PC-3 (cell line): ENCODE results near the gene GTF3C4. TPM values are rescaled to one million over a fixed set of nuclear protein-coding genes. Genes with fewer than 3 reads are reported as not detected.

Source experiments
- ATAC-seq: fragments of 200-7000 bp; cut with Tn5 transposase; 2 replicates; pipeline ENCODE4 v1.9.1; 2020; ENCODE audit warnings: mild to moderate bottlenecking, moderate library complexity
- BruUV-seq: library from RNA; stranded (reverse); fragments of 400-500 nt; replicated peaks from 2 replicates; lab custom pipeline; 2021; lab: Mats Ljungman, UMichigan
- CTCF ChIA-PET: fragments of 300-600 bp; sonication (Branson Sonifier 250); formaldehyde crosslinking; loops from one replicate; lab custom pipeline; 2022; ENCODE audit warnings: antibody characterized with exemption; lab: Charles Lee
- POLR2A ChIA-PET: fragments of 300-600 bp; sonication (Branson Sonifier 250); formaldehyde crosslinking; loops from one replicate; lab custom pipeline; 2022; ENCODE audit warnings: antibody characterized with exemption; ENCODE audit not compliant: unreplicated experiment; lab: Charles Lee
- DNase-seq: peaks from one replicate; pipeline ENCODE4 v3.0.0-alpha.2; 2015
- H2AFZ ChIP-seq: fragments of 300-600 bp; sonication (generic); 2 replicates; pipeline ENCODE4 v1.6.0; 2016; ENCODE audit warnings: antibody characterized with exemption, low read length
- H3F3A ChIP-seq: fragments of 300-600 bp; sonication (generic); one replicate; pipeline ENCODE4 v1.6.0; 2017; ENCODE audit warnings: antibody characterized with exemption, low read length, control low read depth, mild to moderate bottlenecking; ENCODE audit not compliant: unreplicated experiment
- H3K27ac ChIP-seq: fragments of 300-600 bp; sonication (generic); 2 replicates; pipeline ENCODE4 v1.5.1; 2016; ENCODE audit warnings: mild to moderate bottlenecking, low read length
- H3K27me3 ChIP-seq: fragments of 300-600 bp; sonication (generic); 2 replicates; pipeline ENCODE4 v1.6.1; 2016; ENCODE audit warnings: low read length, mixed read lengths
- H3K36me3 ChIP-seq: fragments of 300-600 bp; sonication (generic); 2 replicates; pipeline ENCODE4 v1.6.1; 2016; ENCODE audit warnings: low read depth, mixed run types, low read length, mixed read lengths
- H3K4me1 ChIP-seq: fragments of 300-600 bp; sonication (generic); 2 replicates; pipeline ENCODE4 v1.5.1; 2016; ENCODE audit warnings: low read length; ENCODE audit not compliant: insufficient read depth
- H3K4me2 ChIP-seq: fragments of 300-600 bp; sonication (generic); 2 replicates; pipeline ENCODE4 v1.6.0; 2016; ENCODE audit warnings: low read length
- H3K4me3 ChIP-seq: fragments of 300-600 bp; sonication (generic); 2 replicates; pipeline ENCODE4 v1.5.1; 2016; ENCODE audit warnings: mild to moderate bottlenecking, low read length, mixed read lengths
- H3K79me2 ChIP-seq: fragments of 300-600 bp; sonication (generic); 2 replicates; pipeline ENCODE4 v1.6.1; 2017; ENCODE audit warnings: low read length, mixed read lengths
- H3K9ac ChIP-seq: fragments of 300-600 bp; sonication (generic); 2 replicates; pipeline ENCODE4 v1.6.0; 2016; ENCODE audit warnings: mild to moderate bottlenecking, low read length
- H3K9me2 ChIP-seq: fragments of 300-600 bp; sonication (generic); replicated peaks from 2 replicates; pipeline ENCODE4 v1.6.1; 2016; ENCODE audit warnings: mixed run types, low read length, mixed read lengths
- H3K9me3 ChIP-seq: fragments of 300-600 bp; sonication (generic); 2 replicates; pipeline ENCODE4 v1.6.1; 2016; ENCODE audit warnings: low read length, mixed read lengths
- H4K20me1 ChIP-seq: fragments of 300-600 bp; sonication (generic); 2 replicates; pipeline ENCODE4 v1.6.1; 2016; ENCODE audit warnings: low read length, mixed read lengths
- EZH2 ChIP-seq: fragments of 300-600 bp; sonication (generic); IDR thresholded peaks from one replicate; pipeline ENCODE4 v1.6.1; 2017; ENCODE audit warnings: antibody characterized with exemption, mild to moderate bottlenecking, low read length; ENCODE audit not compliant: unreplicated experiment
- EZH2phosphoT487 ChIP-seq: fragments of 300-600 bp; sonication (generic); IDR thresholded peaks from 2 replicates; pipeline ENCODE4 v1.6.1; 2018; ENCODE audit warnings: mild to moderate bottlenecking, antibody characterized with exemption, low read length, borderline replicate concordance
- intact Hi-C: fragments of 100-400 bp; cut with micrococcal nuclease; formaldehyde crosslinking; loops from 2 replicates; pipeline ENCODE4 v1.9.0; 2023
- total RNA-seq: library from RNA; depleted of rRNA; stranded (reverse); fragments of >200 nt; gene quantifications from 2 replicates; pipeline ENCODE4 v1.2.3, GENCODE V29; 2014
- TF ChIP-seq, protein P1 (sequence below): fragments of 300-600 bp; sonication (generic); conservative IDR thresholded peaks from 2 replicates; pipeline ENCODE4 v1.5.1; 2017; ENCODE audit warnings: antibody characterized with exemption, low read depth, mild to moderate bottlenecking, low read length

GTF3C4 gene
- total RNA-seq, 1 experiment from 2014 or later, result 9.8 TPM

DNA sequence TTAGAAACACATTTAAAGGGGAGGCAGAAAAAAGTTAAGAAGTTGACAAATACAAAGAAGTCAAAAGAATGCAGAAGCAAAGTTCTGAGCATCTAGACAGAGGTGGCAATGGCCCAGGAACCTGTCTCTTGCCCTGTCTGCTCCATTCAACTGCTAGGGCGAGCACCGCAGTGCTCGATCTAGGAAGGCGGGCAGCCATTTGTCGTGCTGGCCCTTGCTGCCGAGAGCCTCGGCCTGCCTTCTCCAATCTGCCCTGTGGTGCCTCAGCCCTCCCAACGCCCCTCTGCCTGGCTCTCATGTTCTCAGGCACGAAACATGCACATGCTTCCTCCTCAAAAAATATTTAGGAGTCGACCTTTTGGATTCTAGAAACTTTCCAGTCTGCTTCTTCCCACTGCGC, 42.7 kb upstream of the GTF3C4 start:
- Histone ChIP-seq H3K4me1 (peaks cover 58% of the 10 kb centered on the region), H2AFZ (no peak overlapping the region), H4K20me1 (no peaks in the 10 kb centered on the region), H3K27me3 (no peaks in the 10 kb centered on the region), H3K9ac (peak overlapping the region; percentile 78), H3K36me3 (peaks cover 38% of the 10 kb centered on the region), H3K27ac (peak overlapping the region; percentile 95), H3F3A (no peaks in the 10 kb centered on the region), H3K79me2 (no peaks in the 10 kb centered on the region), H3K9me3 (no peaks in the 10 kb centered on the region), H3K9me2 (no peaks in the 10 kb centered on the region), H3K4me3 (no peak overlapping the region), H3K4me2 (peak overlapping the region; percentile 48; the same call in 1 of the 2 replicates)
- POLR2A ChIA-PET, result interaction anchor here (0.6 kb wide), 2 partner anchors 42 to 591 kb away, joined by 5 to 6 read pairs; partner anchors contain the start of gene DDX31
- CTCF ChIA-PET, result no interaction called here
- TF ChIP-seq, protein P1, sequence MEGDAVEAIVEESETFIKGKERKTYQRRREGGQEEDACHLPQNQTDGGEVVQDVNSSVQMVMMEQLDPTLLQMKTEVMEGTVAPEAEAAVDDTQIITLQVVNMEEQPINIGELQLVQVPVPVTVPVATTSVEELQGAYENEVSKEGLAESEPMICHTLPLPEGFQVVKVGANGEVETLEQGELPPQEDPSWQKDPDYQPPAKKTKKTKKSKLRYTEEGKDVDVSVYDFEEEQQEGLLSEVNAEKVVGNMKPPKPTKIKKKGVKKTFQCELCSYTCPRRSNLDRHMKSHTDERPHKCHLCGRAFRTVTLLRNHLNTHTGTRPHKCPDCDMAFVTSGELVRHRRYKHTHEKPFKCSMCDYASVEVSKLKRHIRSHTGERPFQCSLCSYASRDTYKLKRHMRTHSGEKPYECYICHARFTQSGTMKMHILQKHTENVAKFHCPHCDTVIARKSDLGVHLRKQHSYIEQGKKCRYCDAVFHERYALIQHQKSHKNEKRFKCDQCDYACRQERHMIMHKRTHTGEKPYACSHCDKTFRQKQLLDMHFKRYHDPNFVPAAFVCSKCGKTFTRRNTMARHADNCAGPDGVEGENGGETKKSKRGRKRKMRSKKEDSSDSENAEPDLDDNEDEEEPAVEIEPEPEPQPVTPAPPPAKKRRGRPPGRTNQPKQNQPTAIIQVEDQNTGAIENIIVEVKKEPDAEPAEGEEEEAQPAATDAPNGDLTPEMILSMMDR, result no peak
- TF ChIP-seq EZH2phosphoT487 (no peak), EZH2 (no peak)
- ATAC-seq (no peak), DNase-seq (no peak)
- intact Hi-C loops, result loop anchor here (10.0 kb wide), 1 partner anchor 47 kb away; the partner anchor contains the start of gene GTF3C4
- no TSS peak for BruUV-seq

DNA sequence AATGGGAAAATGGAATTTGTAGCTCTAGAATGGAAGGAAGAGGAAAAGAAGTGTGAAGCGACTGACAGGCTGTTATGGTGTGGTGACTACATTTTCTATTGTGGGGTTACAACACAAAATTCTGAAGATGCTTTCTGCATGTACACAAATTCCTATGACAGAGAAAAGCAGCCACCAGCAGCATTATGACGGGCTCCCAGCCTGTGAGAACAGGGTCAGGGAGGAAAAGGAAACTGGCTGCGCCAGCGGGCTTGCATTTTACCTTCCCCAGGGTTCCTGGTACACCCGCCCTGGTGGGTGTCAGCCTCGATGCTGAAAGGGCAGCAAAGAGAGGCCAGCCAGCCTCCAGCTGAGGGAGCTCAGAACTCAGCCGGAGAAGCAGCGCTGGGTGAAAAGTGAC, 41.5 kb upstream of the GTF3C4 start:
- CTCF ChIA-PET, result no interaction called here
- Histone ChIP-seq H3K4me1 (peaks cover 68% of the 10 kb centered on the region), H3F3A (no peaks in the 10 kb centered on the region), H3K9me2 (no peaks in the 10 kb centered on the region), H2AFZ (no peak overlapping the region), H3K79me2 (no peaks in the 10 kb centered on the region), H4K20me1 (no peaks in the 10 kb centered on the region), H3K27me3 (no peaks in the 10 kb centered on the region), H3K9ac (no peak overlapping the region), H3K9me3 (no peaks in the 10 kb centered on the region), H3K4me2 (no peak overlapping the region), H3K4me3 (no peak overlapping the region), H3K27ac (no peak overlapping the region), H3K36me3 (peaks cover 38% of the 10 kb centered on the region)
- intact Hi-C loops, result loop anchor here (10.0 kb wide), 1 partner anchor 46 kb away; the partner anchor contains the start of gene GTF3C4
- DNase-seq, result no peak
- POLR2A ChIA-PET, result no interaction called here
- no peak for ATAC-seq
- TF ChIP-seq, protein P1, result no peak
- TF ChIP-seq EZH2 (no peak), EZH2phosphoT487 (no peak)
- no TSS peak for BruUV-seq

DNA sequence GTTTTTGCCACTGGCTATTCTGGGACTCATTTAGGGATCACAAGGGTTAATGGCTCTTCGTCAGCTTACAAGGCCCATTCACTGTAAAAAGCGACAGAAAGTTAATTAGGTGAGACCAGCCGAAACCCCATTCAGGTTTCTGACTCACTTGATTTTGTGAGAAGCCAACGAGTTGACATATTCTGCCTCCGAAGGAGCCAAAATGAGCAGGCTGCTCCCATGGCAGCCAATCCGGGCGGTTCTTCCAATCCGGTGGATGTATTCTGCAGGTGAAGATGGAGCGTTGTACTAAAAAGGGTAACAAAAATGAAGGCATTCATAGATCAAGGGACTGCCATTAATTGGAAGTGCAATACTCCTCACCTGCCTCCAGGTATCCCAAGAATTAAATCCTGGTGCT, 40.1 kb upstream of the GTF3C4 start:
- H3K36me3 ChIP-seq, result peaks cover 36% of the 10 kb centered on the region
- intact Hi-C loops, result no loop called here
- H3K4me2 ChIP-seq, result no peak overlapping the region
- peaks cover 63% of the 10 kb centered on the region for H3K4me1 ChIP-seq
- H3K4me3 ChIP-seq, result no peak overlapping the region
- DNase-seq (no peak), ATAC-seq (no peak)
- no peak overlapping the region for H3K27ac ChIP-seq
- H3K9me3 ChIP-seq, result no peaks in the 10 kb centered on the region
- H3K27me3 ChIP-seq, result no peaks in the 10 kb centered on the region
- H3F3A ChIP-seq, result no peaks in the 10 kb centered on the region
- no peaks in the 10 kb centered on the region for H3K9me2 ChIP-seq
- no peaks in the 10 kb centered on the region for H3K79me2 ChIP-seq
- no peaks in the 10 kb centered on the region for H4K20me1 ChIP-seq
- no peak overlapping the region for H2AFZ ChIP-seq
- TF ChIP-seq, protein P1, result no peak
- TF ChIP-seq EZH2 (no peak), EZH2phosphoT487 (no peak)
- CTCF ChIA-PET, result no interaction called here
- no TSS peak for BruUV-seq
- no peak overlapping the region for H3K9ac ChIP-seq
- POLR2A ChIA-PET, result no interaction called here
